Measurements from ENCODE around the gene MAP3K9.

The MAP3K9 gene

DNA sequence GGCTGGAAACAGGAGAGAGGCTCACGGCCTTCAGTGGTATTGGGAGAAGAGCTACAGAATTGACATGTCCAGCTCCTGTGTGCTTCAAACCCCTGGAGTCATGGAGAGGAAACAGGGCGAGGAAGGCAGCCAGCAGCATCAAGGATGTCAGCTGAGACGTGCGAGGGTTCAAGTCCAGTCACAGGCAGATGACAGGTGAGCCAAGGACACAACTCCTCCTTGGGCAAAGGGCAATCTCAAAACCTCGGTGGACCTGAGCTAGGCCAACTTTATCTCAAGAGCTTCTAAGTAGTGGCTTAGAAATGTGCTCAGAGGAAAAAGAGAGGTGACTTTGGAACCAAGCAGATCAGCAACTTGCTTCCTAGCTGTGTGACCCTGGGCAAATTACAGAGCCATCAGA is 86.0 kb downstream of the MAP3K9 start:
- no peak for TF ChIP-seq SNAI2 (CRISPR knock-in tag; IDR thresholded peaks at IDR 0.05)
- TF ChIP-seq GLIS3 (CRISPR knock-in tag; IDR thresholded peaks at IDR 0.05), result no peak
- no peak for TF ChIP-seq ZC3H10 (CRISPR knock-in tag; IDR thresholded peaks at IDR 0.05)
- TF ChIP-seq ESRRG (CRISPR knock-in tag; IDR thresholded peaks at IDR 0.05), result no peak
- TF ChIP-seq, protein P1, sequence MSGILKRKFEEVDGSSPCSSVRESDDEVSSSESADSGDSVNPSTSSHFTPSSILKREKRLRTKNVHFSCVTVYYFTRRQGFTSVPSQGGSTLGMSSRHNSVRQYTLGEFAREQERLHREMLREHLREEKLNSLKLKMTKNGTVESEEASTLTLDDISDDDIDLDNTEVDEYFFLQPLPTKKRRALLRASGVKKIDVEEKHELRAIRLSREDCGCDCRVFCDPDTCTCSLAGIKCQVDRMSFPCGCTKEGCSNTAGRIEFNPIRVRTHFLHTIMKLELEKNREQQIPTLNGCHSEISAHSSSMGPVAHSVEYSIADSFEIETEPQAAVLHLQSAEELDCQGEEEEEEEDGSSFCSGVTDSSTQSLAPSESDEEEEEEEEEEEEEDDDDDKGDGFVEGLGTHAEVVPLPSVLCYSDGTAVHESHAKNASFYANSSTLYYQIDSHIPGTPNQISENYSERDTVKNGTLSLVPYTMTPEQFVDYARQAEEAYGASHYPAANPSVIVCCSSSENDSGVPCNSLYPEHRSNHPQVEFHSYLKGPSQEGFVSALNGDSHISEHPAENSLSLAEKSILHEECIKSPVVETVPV (CRISPR knock-in tag; IDR thresholded peaks at IDR 0.05), result no peak
- TF ChIP-seq BACH2 (CRISPR knock-in tag; IDR thresholded peaks at IDR 0.05; ENCODE audit: borderline replicate concordance), result no peak
- TF ChIP-seq CSDC2 (CRISPR knock-in tag; IDR thresholded peaks at IDR 0.05), result no peak
- TF ChIP-seq, protein P2, sequence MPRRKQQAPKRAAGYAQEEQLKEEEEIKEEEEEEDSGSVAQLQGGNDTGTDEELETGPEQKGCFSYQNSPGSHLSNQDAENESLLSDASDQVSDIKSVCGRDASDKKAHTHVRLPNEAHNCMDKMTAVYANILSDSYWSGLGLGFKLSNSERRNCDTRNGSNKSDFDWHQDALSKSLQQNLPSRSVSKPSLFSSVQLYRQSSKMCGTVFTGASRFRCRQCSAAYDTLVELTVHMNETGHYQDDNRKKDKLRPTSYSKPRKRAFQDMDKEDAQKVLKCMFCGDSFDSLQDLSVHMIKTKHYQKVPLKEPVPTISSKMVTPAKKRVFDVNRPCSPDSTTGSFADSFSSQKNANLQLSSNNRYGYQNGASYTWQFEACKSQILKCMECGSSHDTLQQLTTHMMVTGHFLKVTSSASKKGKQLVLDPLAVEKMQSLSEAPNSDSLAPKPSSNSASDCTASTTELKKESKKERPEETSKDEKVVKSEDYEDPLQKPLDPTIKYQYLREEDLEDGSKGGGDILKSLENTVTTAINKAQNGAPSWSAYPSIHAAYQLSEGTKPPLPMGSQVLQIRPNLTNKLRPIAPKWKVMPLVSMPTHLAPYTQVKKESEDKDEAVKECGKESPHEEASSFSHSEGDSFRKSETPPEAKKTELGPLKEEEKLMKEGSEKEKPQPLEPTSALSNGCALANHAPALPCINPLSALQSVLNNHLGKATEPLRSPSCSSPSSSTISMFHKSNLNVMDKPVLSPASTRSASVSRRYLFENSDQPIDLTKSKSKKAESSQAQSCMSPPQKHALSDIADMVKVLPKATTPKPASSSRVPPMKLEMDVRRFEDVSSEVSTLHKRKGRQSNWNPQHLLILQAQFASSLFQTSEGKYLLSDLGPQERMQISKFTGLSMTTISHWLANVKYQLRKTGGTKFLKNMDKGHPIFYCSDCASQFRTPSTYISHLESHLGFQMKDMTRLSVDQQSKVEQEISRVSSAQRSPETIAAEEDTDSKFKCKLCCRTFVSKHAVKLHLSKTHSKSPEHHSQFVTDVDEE (CRISPR knock-in tag; IDR thresholded peaks at IDR 0.05), result no peak
- TF ChIP-seq ISL1 (CRISPR knock-in tag; IDR thresholded peaks at IDR 0.05), result no peak
- TF ChIP-seq OSR1 (CRISPR knock-in tag; IDR thresholded peaks at IDR 0.05), result no peak
- no peak for TF ChIP-seq ZNF70 (CRISPR knock-in tag; IDR thresholded peaks at IDR 0.05)
- TF ChIP-seq TOX (CRISPR knock-in tag; IDR thresholded peaks at IDR 0.05; ENCODE audit: borderline replicate concordance), result no peak
- TF ChIP-seq ZNF8 (CRISPR knock-in tag; IDR thresholded peaks at IDR 0.05), result no peak
- ATAC-seq, result no peak

- ATAC-seq, result no peak
Measured at GRCh38 chr14:70722418-70722817, 86.9 kb downstream of the MAP3K9 start.

GRCh38 chr14:70721542-70721941 is 87.8 kb downstream of the MAP3K9 start:
- TF ChIP-seq CREB5 (CRISPR knock-in tag; IDR thresholded peaks at IDR 0.05; ENCODE audit: low read depth), result no peak
- ATAC-seq, result no peak

More at GRCh38 chr14:70722418-70722817, 86.9 kb downstream of the MAP3K9 start:
- TF ChIP-seq, protein P3, sequence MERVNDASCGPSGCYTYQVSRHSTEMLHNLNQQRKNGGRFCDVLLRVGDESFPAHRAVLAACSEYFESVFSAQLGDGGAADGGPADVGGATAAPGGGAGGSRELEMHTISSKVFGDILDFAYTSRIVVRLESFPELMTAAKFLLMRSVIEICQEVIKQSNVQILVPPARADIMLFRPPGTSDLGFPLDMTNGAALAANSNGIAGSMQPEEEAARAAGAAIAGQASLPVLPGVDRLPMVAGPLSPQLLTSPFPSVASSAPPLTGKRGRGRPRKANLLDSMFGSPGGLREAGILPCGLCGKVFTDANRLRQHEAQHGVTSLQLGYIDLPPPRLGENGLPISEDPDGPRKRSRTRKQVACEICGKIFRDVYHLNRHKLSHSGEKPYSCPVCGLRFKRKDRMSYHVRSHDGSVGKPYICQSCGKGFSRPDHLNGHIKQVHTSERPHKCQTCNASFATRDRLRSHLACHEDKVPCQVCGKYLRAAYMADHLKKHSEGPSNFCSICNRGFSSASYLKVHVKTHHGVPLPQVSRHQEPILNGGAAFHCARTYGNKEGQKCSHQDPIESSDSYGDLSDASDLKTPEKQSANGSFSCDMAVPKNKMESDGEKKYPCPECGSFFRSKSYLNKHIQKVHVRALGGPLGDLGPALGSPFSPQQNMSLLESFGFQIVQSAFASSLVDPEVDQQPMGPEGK (CRISPR knock-in tag; IDR thresholded peaks at IDR 0.05; ENCODE audit: borderline replicate concordance), result no peak
- no peak for TF ChIP-seq TCF4 (CRISPR knock-in tag; IDR thresholded peaks at IDR 0.05; ENCODE audit: borderline replicate concordance)
- TF ChIP-seq ARNTL (CRISPR knock-in tag; IDR thresholded peaks at IDR 0.05; ENCODE audit: borderline replicate concordance, low read depth), result no peak
- no peak for TF ChIP-seq ZNF565 (CRISPR knock-in tag; conservative IDR thresholded peaks at IDR 0.05; ENCODE audit: low read depth)
- TF ChIP-seq, protein P2 (CRISPR knock-in tag; IDR thresholded peaks at IDR 0.05), result no peak
- TF ChIP-seq BACH2 (CRISPR knock-in tag; IDR thresholded peaks at IDR 0.05; ENCODE audit: borderline replicate concordance), result no peak
- TF ChIP-seq ZC3H10 (CRISPR knock-in tag; IDR thresholded peaks at IDR 0.05), result no peak
- TF ChIP-seq ESRRG (CRISPR knock-in tag; IDR thresholded peaks at IDR 0.05), result no peak
- no peak for TF ChIP-seq ZNF70 (CRISPR knock-in tag; IDR thresholded peaks at IDR 0.05)
